AG04449 (cell line): ENCODE results near the gene TIMMDC1.

Experiments used
- CTCF ChIA-PET: fragments of 350-600 bp; formaldehyde crosslinking; extraction: SDS; loops from one replicate; lab custom pipeline; 2021; ENCODE audit warnings: antibody characterized with exemption; lab: Yijun Ruan, JAX
- POLR2A ChIA-PET: fragments of 400-600, 350-600 bp; formaldehyde crosslinking; extraction: SDS; loops from one replicate; lab custom pipeline; 2020; ENCODE audit warnings: antibody characterized with exemption, inconsistent platforms; lab: Yijun Ruan, JAX
- DNase-seq: peaks from one replicate; pipeline ENCODE4 v3.0.0-alpha.2; 2010; ENCODE audit warnings: low read depth, low spot score
- H3K4me3 ChIP-seq: 2 replicates; pipeline ENCODE4 v1.5.1; 2011; ENCODE audit warnings: low read depth, mild to moderate bottlenecking, control low read depth, low read length
- TF ChIP-seq, protein P1 (sequence below): IDR thresholded peaks from one replicate; pipeline ENCODE4 v1.5.1; 2011; ENCODE audit warnings: mild to moderate bottlenecking, moderate library complexity, low read length, control low read depth, inconsistent platforms; ENCODE audit not compliant: insufficient read depth; ENCODE audit errors: missing control alignments

The TIMMDC1 gene

DNA sequence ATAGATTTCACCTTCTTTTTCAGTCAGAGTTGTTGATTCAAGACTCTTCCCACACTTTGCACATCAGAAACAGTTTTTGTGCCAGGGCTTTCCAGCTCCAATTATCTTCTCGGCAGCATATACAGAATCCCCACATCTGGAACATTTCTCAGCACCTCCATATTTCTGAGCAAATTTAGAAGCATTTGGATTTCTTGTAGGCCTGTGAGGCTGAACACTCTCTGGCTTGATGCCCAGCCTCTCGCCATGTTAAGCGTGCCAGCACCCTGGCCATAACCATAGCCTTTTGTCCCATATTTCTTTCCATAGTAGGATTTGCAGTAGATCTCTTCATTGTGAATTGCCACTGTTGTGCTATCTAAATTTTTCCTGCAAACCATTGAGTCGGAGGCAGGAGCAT, 32.8 kb downstream of the TIMMDC1 start:
- ChIA-PET CTCF (interaction anchor here (4.3 kb wide), 1 partner anchor 150 kb away, joined by 23 read pairs; no protein-coding TSS in a partner anchor), POLR2A (no interaction called here)
- no peak for DNase-seq
- H3K4me3 ChIP-seq, result no peak overlapping the region
- TF ChIP-seq, protein P1, sequence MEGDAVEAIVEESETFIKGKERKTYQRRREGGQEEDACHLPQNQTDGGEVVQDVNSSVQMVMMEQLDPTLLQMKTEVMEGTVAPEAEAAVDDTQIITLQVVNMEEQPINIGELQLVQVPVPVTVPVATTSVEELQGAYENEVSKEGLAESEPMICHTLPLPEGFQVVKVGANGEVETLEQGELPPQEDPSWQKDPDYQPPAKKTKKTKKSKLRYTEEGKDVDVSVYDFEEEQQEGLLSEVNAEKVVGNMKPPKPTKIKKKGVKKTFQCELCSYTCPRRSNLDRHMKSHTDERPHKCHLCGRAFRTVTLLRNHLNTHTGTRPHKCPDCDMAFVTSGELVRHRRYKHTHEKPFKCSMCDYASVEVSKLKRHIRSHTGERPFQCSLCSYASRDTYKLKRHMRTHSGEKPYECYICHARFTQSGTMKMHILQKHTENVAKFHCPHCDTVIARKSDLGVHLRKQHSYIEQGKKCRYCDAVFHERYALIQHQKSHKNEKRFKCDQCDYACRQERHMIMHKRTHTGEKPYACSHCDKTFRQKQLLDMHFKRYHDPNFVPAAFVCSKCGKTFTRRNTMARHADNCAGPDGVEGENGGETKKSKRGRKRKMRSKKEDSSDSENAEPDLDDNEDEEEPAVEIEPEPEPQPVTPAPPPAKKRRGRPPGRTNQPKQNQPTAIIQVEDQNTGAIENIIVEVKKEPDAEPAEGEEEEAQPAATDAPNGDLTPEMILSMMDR, result no peak

- CTCF ChIA-PET, result no interaction called here
- TF ChIP-seq, protein P1, result no peak
Measured at GRCh38 chr3:119534296-119534695, 35.9 kb downstream of the TIMMDC1 start.

GRCh38 chr3:119536757-119537156, 38.4 kb downstream of the TIMMDC1 start:
- DNase-seq, result no peak
- H3K4me3 ChIP-seq, result no peak overlapping the region
- ChIA-PET CTCF (interaction anchor here (0.8 to 0.9 kb wide), 2 partner anchors 19 to 144 kb away, joined by 3 read pairs; no protein-coding TSS in a partner anchor), POLR2A (no interaction called here)
- TF ChIP-seq, protein P1, result no peak

More at GRCh38 chr3:119534296-119534695, 35.9 kb downstream of the TIMMDC1 start:
- DNase-seq, result no peak
- POLR2A ChIA-PET, result no interaction called here
- H3K4me3 ChIP-seq, result no peak overlapping the region

GRCh38 chr3:119538772-119539171, 40.4 kb downstream of the TIMMDC1 start:
- POLR2A ChIA-PET, result no interaction called here
- CTCF ChIA-PET, result interaction anchor here (0.7 kb wide), 1 partner anchor 146 kb away, joined by 3 read pairs; no protein-coding TSS in a partner anchor
- no peak for DNase-seq
- H3K4me3 ChIP-seq, result no peak overlapping the region
- TF ChIP-seq, protein P1, result no peak

- CTCF ChIA-PET, result no interaction called here
Measured at GRCh38 chr3:119541547-119541946, 43.2 kb downstream of the TIMMDC1 start.

DNA sequence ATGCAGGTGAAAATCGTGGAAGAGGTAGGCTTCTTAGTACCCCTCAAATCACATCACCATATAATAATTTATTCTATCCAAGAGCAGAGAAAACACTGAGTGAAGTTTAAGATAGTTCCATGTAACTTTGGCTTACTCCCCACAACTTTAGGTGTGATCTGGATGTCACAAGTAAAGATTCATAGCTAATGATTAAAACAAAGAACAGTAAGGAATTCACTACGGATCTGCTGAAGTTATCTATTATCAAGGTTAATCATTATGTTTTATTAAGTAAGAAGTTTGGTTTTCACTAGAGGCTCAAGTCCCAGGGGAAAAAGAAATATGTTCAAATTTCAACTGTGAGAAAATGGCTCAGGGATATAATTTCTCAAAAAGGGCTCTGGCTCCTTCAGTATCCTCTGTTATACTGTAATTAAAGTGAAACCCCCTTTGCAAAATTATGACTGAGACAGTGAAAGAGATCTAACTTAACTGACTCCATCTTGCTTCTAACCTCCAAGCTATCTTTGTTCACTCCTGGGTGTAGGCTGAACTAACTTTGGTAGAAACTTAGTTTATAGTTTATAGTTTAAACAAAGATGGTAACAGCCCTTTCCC, 43.9 kb downstream of the TIMMDC1 start:
- no peak for DNase-seq
- ChIA-PET POLR2A (no interaction called here), CTCF (no interaction called here)
- TF ChIP-seq, protein P1, result no peak
- no peak overlapping the region for H3K4me3 ChIP-seq

More at GRCh38 chr3:119541547-119541946, 43.2 kb downstream of the TIMMDC1 start:
- POLR2A ChIA-PET, result no interaction called here
- no peak overlapping the region for H3K4me3 ChIP-seq
- TF ChIP-seq, protein P1, result no peak
- no peak for DNase-seq
